Activated CD8-positive, alpha-beta memory T cell treated with anti-CD3 and anti-CD28 coated beads, Interleukin-2, amount 50 U/mL, for 4 hours (primary cell): ENCODE data around the gene DCDC1.

Experiments used
- DNase-seq: peaks from one replicate; pipeline ENCODE4 v3.0.0-alpha.2; 2020

The DCDC1 gene

GRCh38 chr11:31231601-31232000 lies 137.9 kb downstream of the DCDC1 start:
- DNase-seq = no peak

- DNase-seq = no peak
Measured at GRCh38 chr11:31218847-31219246, 150.7 kb downstream of the DCDC1 start.

- no peak for DNase-seq
Measured at GRCh38 chr11:31214372-31214771, 155.2 kb downstream of the DCDC1 start.

GRCh38 chr11:31199378-31199777 lies 170.2 kb downstream of the DCDC1 start:
- no peak for DNase-seq

- no peak for DNase-seq
Measured at GRCh38 chr11:31173926-31174680, 195.4 kb downstream of the DCDC1 start.

- DNase-seq = no peak
Measured at GRCh38 chr11:31160504-31161422, 208.8 kb downstream of the DCDC1 start.

- DNase-seq = no peak
Measured at GRCh38 chr11:31150841-31151240, 218.7 kb downstream of the DCDC1 start.

GRCh38 chr11:31150011-31150410 lies 219.5 kb downstream of the DCDC1 start:
- DNase-seq = no peak

GRCh38 chr11:31141789-31142188 lies 227.8 kb downstream of the DCDC1 start:
- no peak for DNase-seq

- DNase-seq = no peak
Measured at GRCh38 chr11:31139479-31139878, 230.1 kb downstream of the DCDC1 start.

- no peak for DNase-seq
Measured at GRCh38 chr11:31132531-31133421, 236.8 kb downstream of the DCDC1 start.

GRCh38 chr11:31131760-31132159 lies 237.8 kb downstream of the DCDC1 start:
- no peak for DNase-seq

GRCh38 chr11:31127290-31127689 lies 242.2 kb downstream of the DCDC1 start:
- no peak for DNase-seq

GRCh38 chr11:31120428-31120827 lies 249.1 kb downstream of the DCDC1 start:
- DNase-seq = no peak

- DNase-seq = no peak
Measured at GRCh38 chr11:31118566-31118965, 251.0 kb downstream of the DCDC1 start.

- no peak for DNase-seq
Measured at GRCh38 chr11:31117038-31117437, 252.5 kb downstream of the DCDC1 start.

- DNase-seq = no peak
Measured at GRCh38 chr11:31114442-31114841, 255.1 kb downstream of the DCDC1 start.

- no peak for DNase-seq
Measured at GRCh38 chr11:31110830-31111229, 258.7 kb downstream of the DCDC1 start.

- no peak for DNase-seq
Measured at GRCh38 chr11:31109446-31109845, 260.1 kb downstream of the DCDC1 start.

- no peak for DNase-seq
Measured at GRCh38 chr11:31107649-31108048, 261.9 kb downstream of the DCDC1 start.

GRCh38 chr11:31106968-31107576 lies 262.5 kb downstream of the DCDC1 start:
- peak; percentile 18 for DNase-seq

- no peak for DNase-seq
Measured at GRCh38 chr11:31106326-31106725, 263.2 kb downstream of the DCDC1 start.

- no peak for DNase-seq
Measured at GRCh38 chr11:31102875-31103274, 266.7 kb downstream of the DCDC1 start.
